Keratinocyte (primary cell): ENCODE measurements around the gene CD164L2. TPM values are rescaled to one million over a fixed set of nuclear protein-coding genes. Genes with fewer than 3 reads are reported as not detected.

ENCODE experiments used
- DNase-seq: peaks from one replicate; pipeline ENCODE4 v3.0.0-alpha.2; 2011; ENCODE audit warnings: low read depth, missing footprints, low spot score
- FAIRE-seq: peaks from 2 replicates; lab custom pipeline; 2011; peaks lifted over from hg19 to GRCh38; lab: Jason Lieb, UNC
- H2AFZ ChIP-seq: 2 replicates; pipeline ENCODE4 v1.6.0; 2012; ENCODE audit warnings: low read length, control low read depth, inconsistent platforms; ENCODE audit not compliant: control insufficient read depth
- H3K27ac ChIP-seq: 2 replicates; pipeline ENCODE4 v1.5.1; 2011; ENCODE audit warnings: low read length; ENCODE audit not compliant: control insufficient read depth, insufficient read depth
- H3K27me3 ChIP-seq: 3 replicates; pipeline ENCODE4 v1.6.0; 2011; ENCODE audit warnings: low read length; ENCODE audit not compliant: control insufficient read depth, insufficient read depth; ENCODE audit errors: extremely low read depth
- H3K36me3 ChIP-seq, 2 experiments: 2 replicates in 1 of 2; 3 replicates in 1 of 2; pipeline ENCODE4 v1.5.1; 2011; ENCODE audit warnings: low read length in 2 of 2, mild to moderate bottlenecking in 1 of 2; ENCODE audit not compliant: control insufficient read depth in 2 of 2, insufficient read depth in 2 of 2; ENCODE audit errors: extremely low read depth in 1 of 2
- H3K4me1 ChIP-seq: 3 replicates; pipeline ENCODE4 v1.5.1; 2011; ENCODE audit warnings: low read length; ENCODE audit not compliant: control insufficient read depth, insufficient read depth; ENCODE audit errors: extremely low read depth
- H3K4me2 ChIP-seq: 3 replicates; pipeline ENCODE4 v1.6.0; 2011; ENCODE audit warnings: low read depth, low read length; ENCODE audit not compliant: control insufficient read depth, insufficient read depth; ENCODE audit errors: extremely low read depth
- H3K4me3 ChIP-seq, 3 experiments: fragments of 200-600 bp in 1 of 3; sonication (generic) in 1 of 3; 2 replicates in 2 of 3; 3 replicates in 1 of 3; pipeline ENCODE4 v1.5.1; 2011 to 2016; ENCODE audit warnings: low read length in 3 of 3, mild to moderate bottlenecking in 3 of 3, control low read depth in 2 of 3, inconsistent platforms in 1 of 3, low read depth in 1 of 3, mixed read lengths in 1 of 3, mixed run types in 1 of 3, moderate library complexity in 1 of 3; ENCODE audit not compliant: control insufficient read depth in 2 of 3, insufficient read depth in 2 of 3; ENCODE audit errors: extremely low read depth in 1 of 3
- H3K79me2 ChIP-seq: 2 replicates; pipeline ENCODE4 v1.6.0; 2012; ENCODE audit warnings: low read length; ENCODE audit not compliant: control insufficient read depth, insufficient read depth
- H3K9ac ChIP-seq: 3 replicates; pipeline ENCODE4 v1.6.0; 2011; ENCODE audit warnings: low read length; ENCODE audit not compliant: control insufficient read depth, insufficient read depth; ENCODE audit errors: extremely low read depth
- H3K9me1 ChIP-seq: 3 replicates; pipeline ENCODE4 v1.6.0; 2011; ENCODE audit warnings: low read length; ENCODE audit not compliant: control insufficient read depth, insufficient read depth; ENCODE audit errors: extremely low read depth
- H3K9me3 ChIP-seq: 2 replicates; pipeline ENCODE4 v1.5.1; 2012; ENCODE audit warnings: low read depth, low read length; ENCODE audit not compliant: control insufficient read depth
- H4K20me1 ChIP-seq: 3 replicates; pipeline ENCODE4 v1.6.0; 2011; ENCODE audit warnings: low read length; ENCODE audit not compliant: control insufficient read depth, insufficient read depth; ENCODE audit errors: extremely low read depth
- EZH2 ChIP-seq: IDR thresholded peaks from one replicate; pipeline ENCODE4 v1.6.1; 2012; ENCODE audit warnings: inconsistent platforms, mild to moderate bottlenecking, low read length, moderate library complexity
- dilution Hi-C: fragments of 300-500 bp; cut with MboI; formaldehyde crosslinking; loops from one replicate; pipeline ENCODE4 v1.7.0; 2020; ENCODE audit warnings: low sequenced_read_pairs; ENCODE audit not compliant: extremely low pct_ligation_motif_present
- polyA plus RNA-seq, 5 experiments: library from polyadenylated mRNA; depleted of rRNA in 3 of 5; stranded (reverse) in 3 of 5; stranded (forward) in 1 of 5; unstranded in 1 of 5; fragments of >200 nt; gene quantifications; 1 replicate in 1 of 5; 2 replicates in 3 of 5; 3 replicates in 1 of 5; pipeline versions ENCODE4 v1.2.1 to v1.2.3, GENCODE V29; 2011 to 2012; ENCODE audit warnings: missing spikeins in 2 of 5, low read depth in 1 of 5, low replicate concordance in 1 of 5
- TF ChIP-seq, protein P1 (sequence below), 3 experiments: IDR thresholded peaks in 1 of 3; conservative IDR thresholded peaks in 1 of 3; optimal IDR thresholded peaks in 1 of 3; 2 replicates in 2 of 3; 3 replicates in 1 of 3; pipeline versions ENCODE3 to v1.5.1; 2011; ENCODE audit warnings: low read length in 3 of 3, mild to moderate bottlenecking in 3 of 3, moderate library complexity in 2 of 3, control low read depth in 1 of 3, inconsistent platforms in 1 of 3; ENCODE audit not compliant: insufficient read depth in 2 of 3; ENCODE audit errors: extremely low read depth in 1 of 3

Gene CD164L2
- polyA plus RNA-seq, 1 donor (not counting 4 experiments of a cell fraction or from before 2014, with no cell fraction given) = 2.7 TPM

DNA sequence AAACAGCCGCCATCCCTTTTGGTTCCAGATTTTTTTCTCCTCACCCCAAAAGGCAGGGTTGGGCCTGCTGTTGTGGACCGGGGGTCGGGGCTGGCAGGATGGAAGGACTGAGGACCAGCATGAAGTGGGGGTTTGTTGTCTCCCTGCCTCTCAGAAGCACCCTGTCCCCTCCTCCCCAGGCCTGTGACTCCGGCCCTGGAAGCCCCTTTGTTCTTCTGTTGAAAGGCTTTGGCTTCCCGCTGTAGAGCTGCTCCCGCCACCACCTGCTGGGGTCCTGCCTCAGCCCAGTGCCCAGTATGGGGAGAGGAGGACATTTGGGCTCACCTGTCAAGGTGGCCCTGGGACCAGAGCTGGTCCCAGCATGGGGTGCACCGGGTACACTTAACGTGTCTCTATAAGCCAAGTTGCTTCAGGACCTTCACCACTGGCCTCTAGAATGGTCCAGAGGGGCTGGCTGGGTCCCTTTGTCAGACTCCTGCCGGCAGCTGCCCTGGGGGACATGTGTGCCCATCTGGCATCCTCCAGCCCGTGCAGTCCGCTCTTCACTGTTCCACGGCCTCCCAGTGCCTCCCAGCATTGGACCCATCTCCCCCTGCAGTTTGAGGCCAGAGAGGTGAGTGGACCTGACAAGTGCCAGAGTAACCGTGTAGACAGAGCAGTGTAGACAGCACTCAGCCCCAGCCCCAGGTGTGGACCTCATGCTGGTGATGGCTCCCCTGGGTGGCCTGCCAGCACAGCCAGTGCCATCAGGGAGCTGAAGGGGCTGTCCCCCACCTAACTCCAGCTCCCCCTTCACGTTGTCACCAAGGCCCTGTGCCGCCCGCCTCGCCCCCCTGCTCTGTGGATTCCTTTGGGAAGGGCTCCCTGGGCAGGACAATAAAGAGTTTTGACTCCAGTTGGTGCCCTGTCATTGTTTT lies 47.4 kb downstream of the CD164L2 start:
- peaks cover 2% of the 10 kb centered on the region for H3K4me1 ChIP-seq
- no peak overlapping the region for H2AFZ ChIP-seq
- peaks cover 35 to 41% of the 10 kb centered on the region in 2 experiments for H3K36me3 ChIP-seq
- H3K9me3 ChIP-seq = no peaks in the 10 kb centered on the region
- FAIRE-seq (no peak), DNase-seq (no peak)
- TF ChIP-seq, protein P1, sequence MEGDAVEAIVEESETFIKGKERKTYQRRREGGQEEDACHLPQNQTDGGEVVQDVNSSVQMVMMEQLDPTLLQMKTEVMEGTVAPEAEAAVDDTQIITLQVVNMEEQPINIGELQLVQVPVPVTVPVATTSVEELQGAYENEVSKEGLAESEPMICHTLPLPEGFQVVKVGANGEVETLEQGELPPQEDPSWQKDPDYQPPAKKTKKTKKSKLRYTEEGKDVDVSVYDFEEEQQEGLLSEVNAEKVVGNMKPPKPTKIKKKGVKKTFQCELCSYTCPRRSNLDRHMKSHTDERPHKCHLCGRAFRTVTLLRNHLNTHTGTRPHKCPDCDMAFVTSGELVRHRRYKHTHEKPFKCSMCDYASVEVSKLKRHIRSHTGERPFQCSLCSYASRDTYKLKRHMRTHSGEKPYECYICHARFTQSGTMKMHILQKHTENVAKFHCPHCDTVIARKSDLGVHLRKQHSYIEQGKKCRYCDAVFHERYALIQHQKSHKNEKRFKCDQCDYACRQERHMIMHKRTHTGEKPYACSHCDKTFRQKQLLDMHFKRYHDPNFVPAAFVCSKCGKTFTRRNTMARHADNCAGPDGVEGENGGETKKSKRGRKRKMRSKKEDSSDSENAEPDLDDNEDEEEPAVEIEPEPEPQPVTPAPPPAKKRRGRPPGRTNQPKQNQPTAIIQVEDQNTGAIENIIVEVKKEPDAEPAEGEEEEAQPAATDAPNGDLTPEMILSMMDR (optimal IDR thresholded peaks at IDR 0.05 in 1 of 3, IDR thresholded peaks at IDR 0.05 in 1 of 3, conservative IDR thresholded peaks at IDR 0.05 in 1 of 3; ENCODE audit: extremely low read depth in 1 of 3, insufficient read depth in 2 of 3, low read length in 3 of 3) = no peak
- TF ChIP-seq EZH2 = no peak
- no peak overlapping the region for H3K27ac ChIP-seq
- H3K9me1 ChIP-seq = no peaks in the 10 kb centered on the region
- dilution Hi-C loops = no loop called here
- no peaks in the 10 kb centered on the region for H3K27me3 ChIP-seq
- no peak overlapping the region for H3K4me2 ChIP-seq
- no peak overlapping the region for H3K9ac ChIP-seq
- no peaks in the 10 kb centered on the region for H4K20me1 ChIP-seq
- H3K79me2 ChIP-seq = peaks cover 4% of the 10 kb centered on the region
- no peak overlapping the region for H3K4me3 ChIP-seq

DNA sequence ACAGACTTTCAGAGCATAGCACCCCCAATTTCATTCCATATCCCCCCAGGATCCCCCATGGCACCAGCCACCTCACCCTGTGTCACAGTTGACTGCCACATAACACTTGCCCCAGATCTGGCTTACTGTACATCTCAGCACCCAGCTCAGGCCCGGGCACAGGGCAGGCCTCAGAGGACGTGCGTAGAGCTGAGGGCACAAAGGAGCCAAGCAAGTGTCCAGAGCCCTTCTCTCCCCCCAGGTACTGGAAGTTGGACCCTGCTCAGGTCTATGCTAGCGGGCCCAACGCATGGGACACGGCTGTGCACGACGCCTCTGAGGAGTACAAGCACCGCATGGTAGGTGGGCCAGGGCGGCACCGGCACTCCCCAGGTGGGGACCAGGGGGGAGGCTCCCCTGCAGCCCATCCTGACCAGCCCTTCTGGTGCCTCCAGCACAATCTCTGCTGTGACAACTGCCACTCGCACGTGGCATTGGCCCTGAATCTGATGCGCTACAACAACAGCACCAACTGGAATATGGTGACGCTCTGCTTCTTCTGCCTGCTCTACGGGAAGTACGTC lies 49.3 kb downstream of the CD164L2 start:
- H4K20me1 ChIP-seq = no peaks in the 10 kb centered on the region
- no peaks in the 10 kb centered on the region for H3K4me1 ChIP-seq
- no peak for DNase-seq
- H3K27ac ChIP-seq = no peak overlapping the region
- H3K9me3 ChIP-seq = no peaks in the 10 kb centered on the region
- no peak overlapping the region for H3K4me2 ChIP-seq
- peaks cover 41 to 44% of the 10 kb centered on the region in 2 experiments for H3K36me3 ChIP-seq
- no peak overlapping the region for H3K9ac ChIP-seq
- H3K9me1 ChIP-seq = no peaks in the 10 kb centered on the region
- no peak overlapping the region for H2AFZ ChIP-seq
- FAIRE-seq = no peak
- H3K27me3 ChIP-seq = no peaks in the 10 kb centered on the region
- no peak overlapping the region for H3K4me3 ChIP-seq
- TF ChIP-seq, protein P1 (optimal IDR thresholded peaks at IDR 0.05 in 1 of 3, IDR thresholded peaks at IDR 0.05 in 1 of 3, conservative IDR thresholded peaks at IDR 0.05 in 1 of 3; ENCODE audit: extremely low read depth in 1 of 3, insufficient read depth in 2 of 3, low read length in 3 of 3) = no peak
- TF ChIP-seq EZH2 = no peak
- dilution Hi-C loops = no loop called here
- peaks cover 16% of the 10 kb centered on the region for H3K79me2 ChIP-seq
